GM21737 (cell line): ENCODE results near the gene CPM.
A peak's percentile ranks its signal among the peaks of the same experiment; 100 is the strongest.

Experiments
- ATAC-seq: cut with Tn5 transposase; IDR thresholded peaks from one replicate; pipeline ENCODE4 v1.9.1; 2021; ENCODE audit warnings: mild to moderate bottlenecking, moderate library complexity; ENCODE audit not compliant: unreplicated experiment

The CPM gene

DNA sequence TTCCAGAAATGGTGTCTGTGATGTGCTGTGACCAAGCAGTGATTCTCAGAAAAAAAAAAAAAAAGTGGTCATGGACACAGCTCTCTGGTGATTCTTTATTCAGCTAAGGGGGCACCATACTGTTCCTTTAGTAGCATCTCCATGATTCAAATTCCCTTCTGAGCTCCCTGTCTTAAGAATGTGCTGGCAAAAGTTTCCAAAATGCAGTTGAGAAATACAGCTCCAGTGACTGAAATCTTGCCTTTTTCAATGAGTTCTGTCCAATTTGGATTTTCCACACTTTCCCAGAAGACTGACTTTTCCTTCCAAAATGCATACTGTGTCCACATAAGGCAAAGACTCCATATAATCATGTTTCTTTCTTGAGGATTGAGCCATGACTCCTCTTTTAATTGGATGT, 24.3 kb upstream of the CPM start:
- ATAC-seq = no peak

DNA sequence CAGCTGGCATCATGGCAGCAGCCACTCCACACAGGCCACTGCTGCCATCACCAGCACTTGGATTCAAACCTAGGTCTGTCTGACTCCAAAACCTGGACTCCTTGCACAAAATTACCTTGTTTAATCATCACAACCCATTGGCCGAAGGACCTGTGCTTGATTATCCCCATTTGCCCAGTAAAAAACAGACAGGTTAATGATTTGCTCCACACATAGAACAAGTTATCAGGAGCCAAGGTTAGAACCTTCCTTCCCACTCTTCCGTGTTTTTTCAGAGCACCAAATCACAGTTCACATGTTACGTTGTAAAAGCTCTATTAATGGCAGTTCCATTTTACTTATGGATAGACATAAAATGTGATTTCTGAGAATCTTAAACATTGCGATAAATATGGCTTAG, 23.5 kb upstream of the CPM start:
- ATAC-seq = no peak

DNA sequence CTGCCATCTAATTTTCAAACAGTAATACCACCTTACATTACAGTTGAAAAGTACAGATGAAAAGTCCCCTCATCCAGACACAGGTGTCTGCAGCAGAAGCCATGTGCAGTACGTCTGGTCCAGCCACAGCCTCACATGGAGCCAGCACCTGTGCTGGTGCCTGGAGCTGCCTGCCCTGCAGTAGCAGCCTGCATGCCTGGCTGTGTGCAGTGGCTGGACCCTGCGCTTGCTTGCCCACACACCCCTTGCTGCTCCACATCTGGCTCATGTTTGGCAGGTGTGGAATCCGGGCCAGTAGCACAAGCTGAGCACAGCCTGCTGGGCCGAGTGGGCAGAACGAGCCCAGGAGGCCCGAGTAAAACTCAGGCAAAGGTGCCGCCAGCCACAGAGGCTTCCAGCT, 21.8 kb upstream of the CPM start:
- ATAC-seq = no peak

DNA sequence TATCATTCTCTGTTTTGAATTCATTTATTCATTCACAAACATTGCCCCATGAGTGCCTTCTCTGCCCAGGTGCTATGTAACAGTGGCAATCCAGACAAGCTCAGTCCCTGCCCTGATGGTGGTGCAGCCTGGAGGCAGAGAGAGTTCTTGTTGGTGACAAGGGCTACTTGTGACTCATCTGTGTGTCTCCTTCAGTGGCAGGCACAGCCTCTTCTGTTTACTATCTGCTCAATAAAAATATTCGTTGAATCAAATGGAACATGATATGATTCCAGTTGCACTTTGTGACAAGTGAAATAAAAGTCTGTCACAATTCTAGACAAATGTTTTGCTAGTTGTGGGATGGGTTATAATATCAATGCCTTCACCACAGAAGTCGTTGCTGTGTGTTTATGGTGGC, 20.6 kb upstream of the CPM start:
- ATAC-seq = no peak

DNA sequence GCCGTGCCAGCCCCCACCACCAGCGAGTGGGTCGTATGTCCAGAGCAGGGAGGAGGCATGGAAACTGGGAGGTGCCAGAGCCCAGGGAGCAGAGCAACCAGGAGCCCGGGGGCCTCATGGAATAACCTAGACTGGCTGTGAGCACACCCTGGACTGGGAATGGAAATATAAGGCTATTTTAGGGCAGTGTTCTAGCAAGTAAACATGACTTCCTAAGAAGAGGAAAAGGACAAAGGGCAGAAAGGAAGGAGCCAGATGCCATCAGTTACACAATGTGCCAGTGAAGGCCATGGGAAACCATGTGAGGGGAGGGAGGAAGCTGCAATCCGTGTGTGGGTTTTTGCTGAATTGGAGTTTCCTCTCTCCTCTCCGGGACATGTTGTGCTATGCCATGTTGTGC, 18.7 kb upstream of the CPM start:
- ATAC-seq = no peak

DNA sequence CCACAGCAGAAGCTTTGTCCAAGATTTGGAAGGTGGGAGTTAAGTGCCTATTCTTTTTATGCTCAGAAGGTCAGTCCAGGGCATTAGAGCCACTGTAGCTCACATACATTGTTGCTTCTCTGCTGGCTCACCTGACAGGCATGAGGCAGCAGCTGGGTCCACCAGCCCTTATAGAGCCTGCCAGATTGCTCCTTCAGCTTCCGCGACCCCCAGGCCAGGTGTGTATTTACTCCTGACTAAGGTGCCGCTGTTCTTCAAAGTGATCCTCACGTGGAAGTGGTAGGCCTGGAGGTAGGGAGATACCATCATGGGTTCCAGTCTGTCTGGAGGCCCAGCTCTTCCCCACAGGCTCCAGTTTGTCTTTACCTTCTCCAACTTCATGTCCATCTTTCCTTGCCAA, 17.5 kb upstream of the CPM start:
- ATAC-seq = no peak

DNA sequence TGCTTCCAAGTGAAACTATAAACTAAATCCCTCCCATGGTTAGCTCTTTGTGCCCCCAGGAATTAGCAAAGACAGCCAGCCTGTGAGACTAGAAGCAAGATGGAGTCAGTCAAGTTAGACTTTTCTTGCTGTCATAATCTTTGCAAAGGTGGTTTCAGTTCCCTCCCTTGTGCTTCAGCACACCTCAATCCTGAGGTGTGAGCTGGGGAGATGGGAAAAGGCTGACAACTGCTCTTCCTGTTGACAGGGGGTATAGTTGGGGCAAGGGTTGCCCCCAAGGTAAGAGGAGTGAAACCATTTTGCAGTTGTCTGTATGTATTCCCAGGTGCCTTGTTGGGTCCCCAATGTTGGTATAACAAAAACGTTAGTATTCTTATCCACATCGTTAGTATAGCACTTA, 12.3 kb upstream of the CPM start:
- ATAC-seq = no peak

DNA sequence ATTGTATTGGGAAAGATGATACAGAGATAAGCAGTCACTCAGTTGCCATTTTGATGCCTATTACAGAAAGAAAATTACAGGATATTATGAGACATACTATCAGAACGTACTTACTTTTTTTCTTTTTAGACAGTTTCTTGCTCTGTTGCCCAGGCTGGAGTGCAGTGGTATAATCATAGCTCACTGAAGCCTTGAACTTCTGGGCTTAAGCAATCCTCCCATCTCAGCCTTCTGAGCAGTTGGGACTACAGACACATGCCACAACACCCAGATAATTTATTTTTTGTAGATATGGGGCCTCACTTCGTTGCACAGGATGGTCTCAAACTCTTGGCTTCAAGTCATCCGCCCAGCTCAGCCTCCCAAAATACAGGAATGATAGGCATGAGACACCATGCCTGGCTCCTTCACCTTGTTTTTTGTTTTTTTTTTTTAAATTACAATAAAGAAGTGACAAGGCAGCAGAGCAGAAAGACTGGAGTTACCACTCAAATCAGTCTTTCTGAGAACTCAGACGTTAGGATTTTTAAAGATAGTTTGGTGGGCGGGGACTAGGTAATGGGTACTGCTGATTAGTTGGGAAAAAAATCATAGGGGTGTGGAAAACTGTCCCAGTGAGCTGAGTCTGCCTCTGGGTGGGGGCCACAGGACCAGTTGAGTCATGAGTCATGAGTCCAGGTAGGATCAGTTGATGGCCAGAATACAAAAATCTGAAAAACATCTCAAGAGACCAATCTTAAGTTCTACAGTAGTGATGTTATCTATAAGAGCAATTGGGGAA, 11.5 kb upstream of the CPM start:
- ATAC-seq = no peak

DNA sequence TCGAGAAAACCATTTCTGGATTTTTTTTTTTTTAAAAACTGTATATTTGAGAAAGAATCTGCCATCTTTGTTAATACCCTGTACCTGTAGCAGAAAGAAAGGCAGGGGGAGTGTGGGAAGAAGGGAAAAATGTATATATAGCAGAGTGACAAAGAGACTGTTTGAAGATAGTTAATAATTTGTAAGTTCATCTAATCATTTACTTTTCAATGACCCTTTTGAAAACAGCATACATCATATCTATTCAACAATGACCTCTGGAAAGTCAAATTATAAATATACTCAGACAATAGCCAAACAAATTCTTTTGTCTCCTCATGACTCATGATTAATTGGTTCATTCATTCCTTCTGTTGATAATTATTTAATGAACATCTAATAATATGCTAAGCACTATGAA, 10.9 kb upstream of the CPM start:
- no peak for ATAC-seq

DNA sequence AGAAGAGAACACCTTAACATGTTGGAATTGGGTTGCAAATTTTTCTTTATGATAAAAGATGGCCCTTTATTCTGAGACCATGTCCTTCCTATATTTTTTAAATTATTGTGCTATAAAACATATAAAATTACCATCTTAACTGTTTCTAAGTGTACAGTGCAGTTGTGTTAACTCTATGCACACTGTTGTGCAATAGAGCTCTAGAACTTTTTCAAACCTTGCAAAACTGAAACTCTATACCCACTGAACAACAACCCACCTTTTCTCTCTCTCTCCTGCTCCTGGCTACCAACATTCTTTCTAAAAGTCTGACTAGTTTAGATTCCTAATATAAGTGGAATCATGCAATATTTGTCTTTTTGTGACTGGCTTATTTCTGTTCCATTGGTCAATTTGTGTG, 7.8 kb upstream of the CPM start:
- ATAC-seq = no peak

DNA sequence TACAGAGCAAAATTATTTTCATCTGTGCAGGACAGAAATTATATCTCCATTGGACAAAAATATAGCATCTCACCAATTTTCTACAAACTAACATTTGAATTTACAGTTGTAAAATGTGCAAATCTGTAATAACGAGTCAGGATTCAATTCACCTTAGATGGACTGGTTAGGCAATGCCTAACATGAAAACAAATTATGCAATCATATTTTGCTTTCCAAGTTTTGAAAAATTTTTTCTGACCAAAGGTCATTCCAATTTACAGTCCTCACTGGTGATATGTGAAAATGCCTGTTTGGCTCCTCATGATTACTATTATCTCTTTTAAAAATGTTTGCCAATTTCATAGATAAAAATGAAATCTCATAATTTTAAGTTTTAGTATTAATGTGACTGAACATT, 6.5 kb upstream of the CPM start:
- ATAC-seq = no peak

DNA sequence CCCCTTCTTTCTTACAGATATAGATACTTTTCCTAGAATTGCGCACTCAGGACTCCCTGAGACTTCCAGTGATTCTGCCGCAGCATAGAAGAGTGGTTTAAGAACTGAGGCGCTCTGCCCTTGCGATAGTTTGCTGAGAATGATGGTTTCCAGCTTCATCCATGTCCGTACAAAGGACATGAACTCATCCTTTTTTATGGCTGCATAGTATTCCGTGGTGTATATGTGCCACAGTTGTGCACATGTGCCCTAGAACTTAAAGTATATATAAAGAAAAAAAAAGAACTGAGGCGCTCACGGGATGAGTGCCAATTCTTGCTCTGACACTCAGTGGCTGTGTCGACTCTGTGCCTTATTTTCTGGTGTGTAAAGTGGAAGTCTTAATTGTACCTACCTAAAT, 1.4 kb upstream of the CPM start:
- ATAC-seq = no peak

DNA sequence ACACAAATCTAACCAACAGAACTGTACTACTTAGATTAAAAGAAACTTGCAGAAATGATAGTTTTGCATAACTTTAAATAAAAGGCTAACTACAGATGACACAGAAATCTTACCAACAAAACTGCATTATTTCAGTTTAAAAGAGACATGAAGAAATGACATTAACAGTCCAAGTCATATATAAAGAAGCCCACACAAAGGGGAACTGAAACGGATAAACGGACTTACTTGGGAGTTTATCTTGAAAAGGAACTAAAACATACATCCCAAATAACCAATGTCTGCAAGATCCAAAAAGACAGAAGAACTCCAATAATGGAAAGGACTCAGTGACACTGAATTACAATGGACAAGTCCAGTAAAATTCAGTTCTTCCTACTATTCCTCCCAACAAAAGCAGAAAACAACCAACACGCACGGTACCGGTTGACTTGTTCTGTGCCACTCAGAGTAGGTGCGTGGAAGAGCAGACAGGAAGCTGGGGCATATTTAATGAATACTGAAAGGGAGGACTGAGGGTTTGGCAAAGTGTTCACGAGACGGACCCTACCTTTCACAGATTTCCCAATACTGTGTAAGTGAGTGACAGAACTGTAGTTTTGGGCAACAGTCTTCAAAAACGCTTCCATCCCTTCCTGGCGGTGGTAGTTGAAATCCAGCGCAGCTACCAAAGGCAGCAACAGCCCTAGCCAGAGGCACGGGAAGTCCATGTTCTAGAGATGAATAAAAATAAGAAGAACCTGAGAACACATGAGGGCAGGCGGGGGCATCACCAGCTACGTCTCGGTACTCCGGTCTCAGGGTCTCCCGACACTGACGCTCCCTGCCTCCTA, 627 bp downstream of the CPM start:
- peak; percentile 43 for ATAC-seq

DNA sequence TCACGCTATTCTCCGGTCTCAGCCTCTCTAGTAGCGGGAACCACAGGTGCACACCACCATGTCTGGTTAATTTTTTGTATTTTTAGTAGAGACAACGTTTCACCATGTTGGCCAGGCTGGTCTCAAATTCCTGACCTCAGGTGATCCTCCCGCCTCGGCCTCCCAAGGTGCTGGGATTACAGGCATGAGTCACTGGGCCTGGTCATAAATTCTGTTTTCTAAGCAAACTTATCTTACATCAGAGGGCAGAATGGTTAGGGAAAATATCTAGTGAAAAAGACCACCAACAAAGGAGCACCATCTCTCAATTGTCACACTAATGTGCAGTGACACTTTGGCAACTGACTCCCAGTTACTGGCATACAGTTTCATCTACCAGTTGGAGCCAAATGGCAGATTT, 2.8 kb downstream of the CPM start:
- no peak for ATAC-seq

DNA sequence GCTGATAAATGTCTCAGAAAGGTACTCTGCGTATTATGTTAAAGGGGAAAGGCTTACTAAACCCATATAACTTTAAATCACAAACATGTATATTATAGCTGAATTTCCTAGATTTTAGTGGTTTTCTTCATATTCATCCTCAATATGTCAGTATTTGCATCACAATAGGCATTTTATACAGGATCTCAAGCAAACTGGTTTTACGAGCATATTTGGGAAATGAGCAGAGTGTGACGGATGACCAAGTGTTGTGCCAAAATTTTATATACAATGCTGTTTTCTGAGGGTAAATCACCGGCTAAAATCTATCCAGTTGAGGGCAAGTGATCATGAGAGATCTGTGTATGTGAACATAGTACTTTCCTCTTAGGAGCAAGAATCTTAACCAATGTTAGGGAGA, 8.4 kb downstream of the CPM start:
- no peak for ATAC-seq

DNA sequence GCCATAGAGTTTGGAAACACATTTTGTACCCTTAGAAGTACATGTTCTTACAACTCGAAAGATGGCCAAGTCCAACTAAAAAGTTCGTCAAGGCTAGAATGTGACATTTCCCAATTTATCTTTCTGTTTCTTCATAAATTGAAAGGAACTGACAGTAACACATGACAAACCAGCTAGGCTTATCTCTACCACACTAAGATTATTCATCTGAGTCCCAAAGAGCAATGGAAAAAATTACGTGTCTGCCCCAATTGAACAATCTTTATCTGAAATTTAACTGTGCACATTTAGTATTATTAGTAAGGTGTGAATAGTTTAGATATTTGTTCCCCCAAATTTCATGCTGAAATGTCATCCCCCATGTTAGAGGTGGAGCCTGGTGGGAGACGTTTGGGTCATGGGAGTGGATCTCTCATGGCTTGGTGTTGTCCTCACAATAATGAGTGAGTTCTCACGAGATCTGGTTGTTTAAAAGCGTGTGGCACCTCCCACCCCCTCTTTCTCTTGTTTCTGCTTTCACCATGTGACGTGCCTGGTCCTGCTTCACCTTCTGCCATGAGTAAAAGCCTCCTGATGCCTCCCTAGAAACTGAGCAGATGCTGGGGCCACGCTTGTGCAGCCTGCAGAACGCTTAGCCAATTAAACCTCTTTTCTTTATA, 13.3 kb downstream of the CPM start:
- no peak for ATAC-seq

DNA sequence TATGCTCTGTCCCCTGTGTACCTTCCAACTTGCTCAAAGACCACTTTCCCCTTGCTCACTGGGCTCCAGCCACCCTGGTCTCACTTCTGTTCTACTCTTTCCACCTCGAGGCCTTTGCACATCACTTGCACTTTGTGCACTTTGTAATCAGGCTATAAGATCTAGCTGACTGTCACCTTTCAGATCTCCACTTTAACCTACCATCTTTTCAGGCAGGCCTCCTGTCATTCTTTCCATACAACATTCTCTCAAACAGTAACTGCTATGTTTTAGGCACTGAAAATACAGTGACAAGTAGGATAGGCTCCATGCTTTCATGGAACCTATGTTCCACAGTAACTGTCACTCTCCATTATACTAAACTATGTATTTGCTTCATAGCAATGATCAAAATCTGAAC, 14.0 kb downstream of the CPM start:
- ATAC-seq = no peak

DNA sequence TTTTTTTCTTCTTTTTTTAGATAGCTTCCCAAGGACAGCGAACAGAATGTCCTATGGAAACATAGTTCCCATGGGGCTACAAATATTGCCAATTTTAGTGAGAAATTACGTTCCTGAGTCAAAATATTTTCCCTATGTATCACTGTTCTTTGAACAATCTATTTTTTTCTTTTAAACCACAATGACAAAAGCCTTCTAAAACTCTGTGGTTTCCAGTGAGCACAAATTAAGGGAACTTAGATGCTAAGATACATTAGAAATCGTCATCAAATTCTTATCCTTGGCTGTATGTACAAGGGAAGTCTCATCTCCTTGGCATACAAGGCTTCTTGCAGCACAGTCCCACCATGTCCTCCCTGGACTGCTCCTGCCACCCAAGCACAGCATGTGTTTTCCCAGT, 17.9 kb downstream of the CPM start:
- no peak for ATAC-seq

DNA sequence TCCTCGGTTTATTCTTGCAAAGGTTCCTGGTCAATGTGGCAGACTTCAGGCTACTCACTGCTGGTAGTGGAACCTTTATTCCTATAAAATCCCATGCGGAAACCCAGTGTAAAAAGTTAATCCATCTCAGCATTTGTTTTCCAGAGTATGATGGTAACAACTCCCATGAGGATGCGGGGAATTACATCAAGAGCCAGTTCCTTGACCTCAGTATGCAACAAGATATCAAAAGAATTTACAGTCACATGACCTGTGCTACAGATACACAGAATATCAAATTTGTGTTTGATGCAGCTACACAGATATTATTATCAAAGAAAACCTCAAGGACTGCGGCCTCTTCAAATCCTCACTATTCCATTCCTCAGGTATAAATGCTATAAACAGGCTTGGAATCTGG, 19.3 kb downstream of the CPM start:
- no peak for ATAC-seq

DNA sequence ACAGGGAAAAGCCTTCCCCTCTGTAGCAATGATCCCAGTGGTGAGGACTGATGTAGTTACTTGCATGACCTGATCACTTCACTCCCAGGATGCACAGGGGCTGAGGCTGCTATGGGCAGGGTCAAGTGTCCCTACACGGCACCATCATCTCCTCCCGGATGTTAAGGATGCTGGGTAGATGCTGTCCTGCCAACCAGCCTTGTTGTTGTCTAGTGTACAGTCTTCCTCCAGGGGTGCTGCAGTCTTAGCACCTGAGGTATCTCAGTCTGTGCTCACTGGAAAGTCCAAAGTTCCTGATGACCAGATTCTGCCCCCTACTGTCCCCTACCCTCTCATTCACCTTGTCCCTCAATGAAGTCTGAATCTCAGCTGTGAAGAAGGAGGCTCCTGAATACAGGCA, 20.1 kb downstream of the CPM start:
- ATAC-seq = no peak

DNA sequence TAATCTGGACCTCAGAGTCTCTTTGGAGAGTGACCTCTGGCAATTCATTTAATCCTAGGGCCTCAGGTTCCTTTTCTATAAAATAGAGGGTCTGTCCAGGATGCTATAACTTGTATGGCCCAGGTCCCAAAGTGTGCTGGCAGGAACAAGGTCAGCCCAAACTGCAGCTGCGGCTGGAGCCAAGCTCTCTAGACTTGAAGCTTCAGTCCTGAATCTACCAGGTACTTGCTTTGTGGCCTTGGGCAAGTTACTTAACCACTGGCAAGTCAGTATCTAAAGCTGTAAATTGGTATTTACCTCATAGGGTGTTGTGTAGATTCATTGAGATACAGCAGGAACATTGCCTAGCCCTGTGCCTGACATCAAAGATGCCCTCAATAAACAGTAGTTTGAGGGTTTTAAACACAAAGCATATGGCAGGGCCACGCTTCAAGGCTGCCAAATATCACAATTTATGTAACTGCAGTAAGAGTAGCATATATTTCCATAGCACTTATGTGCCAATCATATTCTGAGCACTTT, 21.7 kb downstream of the CPM start:
- ATAC-seq = no peak

DNA sequence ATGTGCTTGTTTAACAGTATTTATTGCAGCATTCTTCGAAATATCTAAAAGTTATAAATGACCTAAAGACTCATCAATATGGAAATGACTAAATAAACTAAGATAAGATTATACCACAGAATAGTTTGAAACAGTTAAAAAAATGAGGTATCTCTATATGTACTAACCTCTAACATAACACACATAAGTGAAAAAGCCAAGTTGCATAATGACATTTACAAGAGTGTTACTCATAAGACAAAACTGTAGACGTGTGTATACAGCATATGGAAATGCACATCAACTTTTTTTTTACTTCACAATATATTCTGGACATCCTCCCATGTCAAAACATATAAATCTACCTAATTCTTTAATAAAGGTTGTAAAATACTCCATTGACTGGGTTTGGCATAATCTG, 22.8 kb downstream of the CPM start:
- ATAC-seq = no peak
